Neural cell (in vitro differentiated cells): Measurements from ENCODE around the gene COL24A1.

Experiments used
- CTCF ChIP-seq: fragments of 450-650 bp; IDR thresholded peaks from 2 replicates; pipeline ENCODE4 v1.5.1; 2014; ENCODE audit warnings: antibody characterized with exemption, mild to moderate bottlenecking, moderate library complexity; ENCODE audit not compliant: poor library complexity, severe bottlenecking
- EP300 ChIP-seq: fragments of 450-650 bp; conservative IDR thresholded peaks from 2 replicates; pipeline ENCODE4 v1.6.1; 2014; ENCODE audit warnings: antibody characterized with exemption, mild to moderate bottlenecking, moderate library complexity; ENCODE audit not compliant: poor library complexity, severe bottlenecking

- TF ChIP-seq CTCF (no peak), EP300 (no peak)
Measured at GRCh38 chr1:85846706-85847105, 309.9 kb downstream of the COL24A1 start.
